ENCODE data around the gene VRK3.

The VRK3 gene

DNA sequence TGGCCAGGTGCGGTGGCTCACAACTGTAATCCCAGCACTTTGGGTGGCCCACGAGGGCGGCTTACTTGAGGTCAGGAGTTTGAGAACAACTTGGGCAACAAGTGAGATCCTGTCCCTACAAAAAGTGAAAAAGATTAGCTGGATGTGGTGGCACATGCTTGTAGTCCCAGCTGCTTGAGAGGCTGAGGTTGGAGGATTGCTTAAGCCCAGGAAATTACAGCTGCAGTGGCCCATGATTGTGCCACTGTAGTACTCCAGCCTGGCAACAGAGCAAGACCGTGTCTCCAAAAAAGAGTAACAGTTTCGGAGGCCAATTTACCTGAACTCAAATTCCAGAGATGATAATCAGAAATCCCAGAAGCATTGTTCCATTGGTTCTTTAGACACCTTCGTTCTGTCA, 5.1 kb upstream of the VRK3 start:
- Histone ChIP-seq H3K4me2 (ENCODE audit: low read length) (no peak overlapping the region), H3K27me3 (ENCODE audit: control insufficient read depth, low read length) (no peaks in the 10 kb centered on the region), H3K27ac (ENCODE audit: low read depth, low read length) (no peak overlapping the region), H3K9me2 (replicated peaks; ENCODE audit: control insufficient read depth, low read length) (no peaks in the 10 kb centered on the region), H4K20me1 (ENCODE audit: control insufficient read depth, insufficient read depth, low read depth, low read length) (no peaks in the 10 kb centered on the region; the same call in 1 of the 2 replicates), H3K79me2 (ENCODE audit: control insufficient read depth, low read length) (peaks cover 78% of the 10 kb centered on the region), H3K4me3 (ENCODE audit: low read length) (no peak overlapping the region), H3F3A (ENCODE audit: control insufficient read depth, insufficient read depth) (no peaks in the 10 kb centered on the region), H3K4me1 (ENCODE audit: control insufficient read depth, low read length) (peaks cover 17% of the 10 kb centered on the region), H3K9me3 (ENCODE audit: control insufficient read depth, insufficient read depth, low read length) (no peaks in the 10 kb centered on the region), H3K36me3 (ENCODE audit: control insufficient read depth, low read length) (peaks cover 58% of the 10 kb centered on the region)
- TF ChIP-seq, protein P1, sequence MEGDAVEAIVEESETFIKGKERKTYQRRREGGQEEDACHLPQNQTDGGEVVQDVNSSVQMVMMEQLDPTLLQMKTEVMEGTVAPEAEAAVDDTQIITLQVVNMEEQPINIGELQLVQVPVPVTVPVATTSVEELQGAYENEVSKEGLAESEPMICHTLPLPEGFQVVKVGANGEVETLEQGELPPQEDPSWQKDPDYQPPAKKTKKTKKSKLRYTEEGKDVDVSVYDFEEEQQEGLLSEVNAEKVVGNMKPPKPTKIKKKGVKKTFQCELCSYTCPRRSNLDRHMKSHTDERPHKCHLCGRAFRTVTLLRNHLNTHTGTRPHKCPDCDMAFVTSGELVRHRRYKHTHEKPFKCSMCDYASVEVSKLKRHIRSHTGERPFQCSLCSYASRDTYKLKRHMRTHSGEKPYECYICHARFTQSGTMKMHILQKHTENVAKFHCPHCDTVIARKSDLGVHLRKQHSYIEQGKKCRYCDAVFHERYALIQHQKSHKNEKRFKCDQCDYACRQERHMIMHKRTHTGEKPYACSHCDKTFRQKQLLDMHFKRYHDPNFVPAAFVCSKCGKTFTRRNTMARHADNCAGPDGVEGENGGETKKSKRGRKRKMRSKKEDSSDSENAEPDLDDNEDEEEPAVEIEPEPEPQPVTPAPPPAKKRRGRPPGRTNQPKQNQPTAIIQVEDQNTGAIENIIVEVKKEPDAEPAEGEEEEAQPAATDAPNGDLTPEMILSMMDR (IDR thresholded peaks at IDR 0.05; ENCODE audit: low read depth, low read length, poor library complexity, severe bottlenecking): no peak
- no peak for TF ChIP-seq EZH2phosphoT487 (IDR thresholded peaks at IDR 0.05; ENCODE audit: borderline replicate concordance, low read length)

DNA sequence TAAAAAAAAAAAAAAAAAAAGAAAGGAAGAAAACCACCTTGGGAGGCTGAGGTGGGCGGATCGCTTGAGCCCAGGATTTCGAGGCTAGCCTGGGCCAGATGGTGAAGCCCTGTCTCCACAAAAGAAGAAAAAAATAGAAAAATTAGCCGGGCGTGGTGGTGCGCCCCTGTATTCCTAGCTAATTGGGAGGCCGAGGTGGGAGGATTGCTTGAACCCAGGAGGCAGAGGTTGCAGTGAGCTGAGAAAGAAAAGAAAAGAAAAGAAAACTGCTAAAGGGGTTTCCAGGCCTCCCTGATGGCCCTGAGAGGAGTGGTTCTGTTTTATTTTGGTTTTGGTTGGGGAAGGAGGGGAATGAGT, 1.4 kb upstream of the VRK3 start:
- Histone ChIP-seq H3K79me2 (ENCODE audit: control insufficient read depth, low read length) (peaks cover 91% of the 10 kb centered on the region), H4K20me1 (ENCODE audit: control insufficient read depth, insufficient read depth, low read depth, low read length) (peaks cover 9% of the 10 kb centered on the region; the same call in 1 of the 2 replicates)

DNA sequence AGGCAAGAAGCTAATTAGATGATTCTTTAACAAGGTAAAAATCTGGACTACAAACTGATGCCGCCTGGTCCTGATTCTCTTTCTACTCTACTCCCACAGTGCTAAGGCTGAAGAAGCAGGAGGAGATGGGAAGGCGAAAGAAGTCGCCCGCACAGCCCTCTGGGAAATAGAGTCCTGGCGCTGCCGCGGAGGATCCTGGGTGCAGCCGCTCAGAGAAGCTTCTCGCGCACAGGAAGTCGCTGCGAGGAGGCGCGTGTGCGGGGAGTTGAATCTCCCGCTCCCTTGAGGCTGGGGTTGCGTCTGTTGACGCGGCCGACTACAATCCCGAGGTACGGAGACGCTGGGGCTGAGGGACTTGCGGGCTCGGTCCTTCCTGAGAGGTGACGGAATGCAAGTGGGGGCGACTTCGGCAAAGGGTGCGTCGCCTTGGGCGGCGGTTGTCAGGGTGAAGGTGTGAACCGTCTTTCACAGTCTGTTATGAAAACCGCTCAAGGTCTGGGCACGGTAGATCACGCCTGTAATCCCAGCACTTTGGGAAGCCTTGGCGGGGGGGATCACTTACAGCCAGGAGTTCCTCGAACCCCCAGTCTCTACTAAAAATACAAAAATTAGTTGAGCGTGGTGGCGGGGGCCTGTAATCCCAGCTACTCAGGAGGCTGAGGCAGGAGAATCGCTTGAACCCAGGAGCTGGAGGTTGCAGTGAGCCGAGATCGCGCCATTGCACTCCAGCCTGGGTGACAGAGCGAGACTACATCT, 800 bp upstream of the VRK3 start, which contains the start of gene ZNF473:
TSS of gene ZNF473 (plus strand) at position 212 of the 756 bp plus-strand sequence. CDS start 5,078 bp downstream, outside the sequence.
- Histone ChIP-seq H3F3A (ENCODE audit: control insufficient read depth, insufficient read depth) (no peaks in the 10 kb centered on the region), H3K4me1 (ENCODE audit: control insufficient read depth, low read length) (peaks cover 36% of the 10 kb centered on the region), H3K27ac (ENCODE audit: low read depth, low read length) (peak within 1 kb of the TSS; percentile 32), H3K4me2 (ENCODE audit: low read length) (peak within 1 kb of the TSS; percentile 88), H3K9me2 (replicated peaks; ENCODE audit: control insufficient read depth, low read length) (no peaks in the 10 kb centered on the region), H3K79me2 (ENCODE audit: control insufficient read depth, low read length) (peaks cover 91% of the 10 kb centered on the region), H4K20me1 (ENCODE audit: control insufficient read depth, insufficient read depth, low read depth, low read length) (peaks cover 9% of the 10 kb centered on the region; the same call in 1 of the 2 replicates), H3K27me3 (ENCODE audit: control insufficient read depth, low read length) (no peaks in the 10 kb centered on the region), H3K36me3 (ENCODE audit: control insufficient read depth, low read length) (peaks cover 20% of the 10 kb centered on the region), H3K4me3 (ENCODE audit: low read length) (peak within 1 kb of the TSS; percentile 79), H3K9me3 (ENCODE audit: control insufficient read depth, insufficient read depth, low read length) (no peaks in the 10 kb centered on the region)
- TF ChIP-seq EZH2phosphoT487 (IDR thresholded peaks at IDR 0.05; ENCODE audit: borderline replicate concordance, low read length): no peak
- TF ChIP-seq, protein P1 (IDR thresholded peaks at IDR 0.05; ENCODE audit: low read depth, low read length, poor library complexity, severe bottlenecking): no peak

More for the DNA sequence above, 1.4 kb upstream of the VRK3 start:
- no peaks in the 10 kb centered on the region for H3K9me3 ChIP-seq (ENCODE audit: control insufficient read depth, insufficient read depth, low read length)
- no peak overlapping the region for H3K27ac ChIP-seq (ENCODE audit: low read depth, low read length)
- peaks cover 25% of the 10 kb centered on the region for H3K36me3 ChIP-seq (ENCODE audit: control insufficient read depth, low read length)
- no peaks in the 10 kb centered on the region for H3K9me2 ChIP-seq (replicated peaks; ENCODE audit: control insufficient read depth, low read length)
- H3F3A ChIP-seq (ENCODE audit: control insufficient read depth, insufficient read depth): no peaks in the 10 kb centered on the region
- peaks cover 36% of the 10 kb centered on the region for H3K4me1 ChIP-seq (ENCODE audit: control insufficient read depth, low read length)
- TF ChIP-seq EZH2phosphoT487 (IDR thresholded peaks at IDR 0.05; ENCODE audit: borderline replicate concordance, low read length): no peak
- TF ChIP-seq, protein P1 (IDR thresholded peaks at IDR 0.05; ENCODE audit: low read depth, low read length, poor library complexity, severe bottlenecking): no peak
- H3K27me3 ChIP-seq (ENCODE audit: control insufficient read depth, low read length): no peaks in the 10 kb centered on the region
- peak overlapping the region; percentile 87 for H3K4me2 ChIP-seq (ENCODE audit: low read length)
- peak overlapping the region; percentile 79 for H3K4me3 ChIP-seq (ENCODE audit: low read length)
